GM12878 (cell line): ENCODE data around the gene HSD17B12. TPM values are rescaled to one million over a fixed set of nuclear protein-coding genes. Genes with fewer than 3 reads are reported as not detected.

Experiments
- ATAC-seq: fragments of 200-7000 bp; cut with Tn5 transposase; 3 replicates; pipeline ENCODE4 v1.9.1; 2020; ENCODE audit warnings: mild to moderate bottlenecking, moderate library complexity
- BruUV-seq: library from RNA; stranded (reverse); fragments of 400-500 nt; replicated peaks from 2 replicates; lab custom pipeline; 2021; lab: Mats Ljungman, UMichigan
- CTCF ChIA-PET: fragments of 300-600 bp; sonication (Branson Sonifier 250); formaldehyde crosslinking; extraction: SDS; loops from one replicate; lab custom pipeline; 2021; ENCODE audit warnings: inconsistent platforms; lab: Yijun Ruan, JAX
- POLR2A ChIA-PET: fragments of 350-600 bp; formaldehyde crosslinking; extraction: SDS; loops from one replicate; lab custom pipeline; 2021; ENCODE audit warnings: inconsistent platforms; lab: Charles Lee
- RAD21 ChIA-PET: fragments of 300-600 bp; sonication (Branson Sonifier 250); formaldehyde crosslinking; loops from one replicate; lab custom pipeline; 2023; ENCODE audit warnings: antibody characterized with exemption; ENCODE audit not compliant: unreplicated experiment; lab: Charles Lee
- SMC1A ChIA-PET: fragments of 300-600 bp; sonication (Branson Sonifier 250); formaldehyde crosslinking; loops from one replicate; lab custom pipeline; 2023; ENCODE audit not compliant: unreplicated experiment, uncharacterized antibody; lab: Charles Lee
- DNase-seq: peaks from one replicate; pipeline ENCODE4 v3.0.0-alpha.2; 2011; ENCODE audit warnings: low read depth, low spot score
- FAIRE-seq: peaks from 3 replicates; lab custom pipeline; 2011; peaks lifted over from hg19 to GRCh38; lab: Jason Lieb, UNC
- H2AFZ ChIP-seq: 2 replicates; pipeline ENCODE4 v1.6.0; 2011; ENCODE audit warnings: low read depth, low read length, control low read depth; ENCODE audit not compliant: control insufficient read depth
- H3K27ac ChIP-seq: 2 replicates; pipeline ENCODE4 v1.5.1; 2011; ENCODE audit warnings: control low read depth; ENCODE audit not compliant: control insufficient read depth, insufficient read depth
- H3K27me3 ChIP-seq, 2 experiments: replicated peaks in 1 of 2; 2 replicates each; pipeline versions ENCODE4 v1.6.0 to v1.6.1; 2011; ENCODE audit warnings: low read length in 1 of 2; ENCODE audit not compliant: control insufficient read depth in 2 of 2, insufficient read depth in 2 of 2
- H3K36me3 ChIP-seq, 2 experiments: 2 replicates each; pipeline ENCODE4 v1.5.1; 2011; ENCODE audit warnings: low read length in 1 of 2; ENCODE audit not compliant: control insufficient read depth in 2 of 2, insufficient read depth in 2 of 2
- H3K4me1 ChIP-seq: 2 replicates; pipeline ENCODE4 v1.6.1; 2011; ENCODE audit warnings: mild to moderate bottlenecking, low read length, moderate library complexity, mixed read lengths; ENCODE audit not compliant: control insufficient read depth, insufficient read depth
- H3K4me2 ChIP-seq: 2 replicates; pipeline ENCODE4 v1.6.0; 2011; ENCODE audit warnings: control low read depth; ENCODE audit not compliant: control insufficient read depth, insufficient read depth
- H3K4me3 ChIP-seq: fragments of 200-600 bp; sonication (generic); 2 replicates; pipeline ENCODE4 v1.5.1; 2016
- H3K79me2 ChIP-seq: 2 replicates; pipeline ENCODE4 v1.6.0; 2011; ENCODE audit warnings: low read length; ENCODE audit not compliant: control insufficient read depth, insufficient read depth
- H3K9ac ChIP-seq: 2 replicates; pipeline ENCODE4 v1.8.0; 2011; ENCODE audit warnings: low read length, control low read depth, mixed read lengths; ENCODE audit not compliant: control insufficient read depth, insufficient read depth
- H3K9me3 ChIP-seq: replicated peaks from 3 replicates; pipeline ENCODE4 v1.5.1; 2011; ENCODE audit warnings: mild to moderate bottlenecking, low read length; ENCODE audit not compliant: control insufficient read depth, insufficient read depth
- H4K20me1 ChIP-seq: 2 replicates; pipeline ENCODE4 v1.6.0; 2011; ENCODE audit not compliant: control insufficient read depth, insufficient read depth
- ATF7 ChIP-seq: fragments of 450-650 bp; IDR thresholded peaks from 2 replicates; pipeline ENCODE4 v1.6.1; 2016; ENCODE audit warnings: low read depth, mild to moderate bottlenecking
- CREB1 ChIP-seq: IDR thresholded peaks from 2 replicates; pipeline ENCODE4 v1.6.1; 2012; ENCODE audit warnings: low read depth, mild to moderate bottlenecking, inconsistent platforms
- CREM ChIP-seq: IDR thresholded peaks from 2 replicates; pipeline ENCODE4 v1.6.1; 2014; ENCODE audit warnings: antibody characterized with exemption, low read depth
- EP300 ChIP-seq, 2 experiments: fragments of 150-350 bp in 1 of 2; IDR thresholded peaks; 2 replicates each; pipeline ENCODE4 v1.6.1; 2011 to 2012; ENCODE audit warnings: low read depth in 2 of 2, low read length in 2 of 2, borderline replicate concordance in 1 of 2, improper control_type of control experiment in 1 of 2, inconsistent platforms in 1 of 2; ENCODE audit not compliant: control insufficient read depth in 1 of 2
- IKZF2 ChIP-seq, 2 experiments: fragments of 450-650 bp; IDR thresholded peaks; 2 replicates each; pipeline ENCODE4 v1.6.1; 2017; ENCODE audit warnings: mild to moderate bottlenecking in 2 of 2, moderate library complexity in 2 of 2
- NFYB ChIP-seq: IDR thresholded peaks from 2 replicates; pipeline ENCODE4 v1.6.1; 2011; ENCODE audit warnings: low read depth, mild to moderate bottlenecking, low read length, improper control_type of control experiment, moderate library complexity; ENCODE audit not compliant: insufficient read depth
- NR2F1 ChIP-seq: fragments of 450-650 bp; conservative IDR thresholded peaks from 2 replicates; pipeline ENCODE4 v1.6.1; 2017; ENCODE audit warnings: mild to moderate bottlenecking
- PAX8 ChIP-seq: fragments of 450-650 bp; IDR thresholded peaks from 2 replicates; pipeline ENCODE4 v1.6.1; 2017; ENCODE audit warnings: mild to moderate bottlenecking, moderate library complexity
- POLR2A ChIP-seq: IDR thresholded peaks from 2 replicates; pipeline ENCODE4 v1.6.1; 2011; ENCODE audit warnings: low read depth, mild to moderate bottlenecking, low read length
- SMARCA5 ChIP-seq: fragments of 450-650 bp; IDR thresholded peaks from 2 replicates; pipeline ENCODE4 v1.6.1; 2017; ENCODE audit warnings: mild to moderate bottlenecking
- SREBF1 ChIP-seq: IDR thresholded peaks from 2 replicates; pipeline ENCODE4 v1.6.1; 2012; ENCODE audit warnings: mild to moderate bottlenecking, low read length
- SUPT20H ChIP-seq: IDR thresholded peaks from 2 replicates; pipeline ENCODE4 v1.6.1; 2011; ENCODE audit warnings: low read depth, mild to moderate bottlenecking, low read length, moderate library complexity, borderline replicate concordance; ENCODE audit not compliant: control insufficient read depth
- ZBED1 ChIP-seq: IDR thresholded peaks from 2 replicates; pipeline ENCODE4 v1.6.1; 2016; ENCODE audit warnings: borderline replicate concordance
- ZSCAN29 ChIP-seq: fragments of 450-650 bp; IDR thresholded peaks from 2 replicates; pipeline ENCODE4 v1.6.1; 2017; ENCODE audit warnings: mild to moderate bottlenecking, moderate library complexity
- WGBS: methylation state at CpG from one replicate; pipeline ENCODE4 v1.1.6; 2016; ENCODE audit warnings: low lambda C conversion rate; ENCODE audit not compliant: insufficient replicate concordance, insufficient coverage; ENCODE audit errors: missing lambda C conversion rate; 5-methylcytosine and 5-hydroxymethylcytosine counted together
- in situ Hi-C: fragments of 300-500 bp; cut with MboI; formaldehyde crosslinking; loops from 9 replicates; pipeline ENCODE4 v1.14.3; 2018; ENCODE audit warnings: mixed read lengths
- intact Hi-C: fragments of 100-400 bp; cut with micrococcal nuclease; formaldehyde crosslinking; loops from one replicate; pipeline ENCODE4 v1.14.2; 2022; ENCODE audit not compliant: unreplicated experiment
- polyA plus RNA-seq, 11 experiments: library from polyadenylated mRNA; depleted of rRNA in 4 of 11; unstranded in 6 of 11; stranded (reverse) in 5 of 11; fragments of >200 nt; fragmentation: Nextera tagmentation in 4 of 11; fragmentation: Illumina TruSeq in 1 of 11; extraction: Ambion mirVana in 4 of 11; extraction: Trizol in 1 of 11; gene quantifications; 1 replicate in 1 of 11; 2 replicates in 10 of 11; pipeline versions ENCODE4 v1.2.1 to v1.2.3, GENCODE V29; 2011 to 2016; ENCODE audit warnings: inconsistent platforms in 2 of 11, missing spikeins in 2 of 11, low read depth in 1 of 11
- total RNA-seq, 4 experiments: library from RNA; depleted of rRNA in 3 of 4; stranded (reverse); fragments of >200 nt in 3 of 4; fragmentation: Illumina TruSeq in 1 of 4; extraction: Trizol in 1 of 4; gene quantifications; 2 replicates each; pipeline versions ENCODE4 v1.2.1 to v1.2.3, GENCODE V29; 2013 to 2021
- TF ChIP-seq, protein P1 (sequence below): fragments of 450-650 bp; IDR thresholded peaks from 2 replicates; pipeline ENCODE4 v1.6.1; 2017; ENCODE audit warnings: borderline replicate concordance
- TF ChIP-seq, protein P2 (sequence below): fragments of 450-650 bp; IDR thresholded peaks from 2 replicates; pipeline ENCODE4 v1.6.1; 2017; ENCODE audit warnings: mild to moderate bottlenecking

HSD17B12 gene
- total and polyA plus RNA-seq, 10 of the 15 experiments (the other 5 are each of a cell fraction or from before 2014, with no cell fraction given): 23.6 to 88.0 (median 64.7) TPM

DNA sequence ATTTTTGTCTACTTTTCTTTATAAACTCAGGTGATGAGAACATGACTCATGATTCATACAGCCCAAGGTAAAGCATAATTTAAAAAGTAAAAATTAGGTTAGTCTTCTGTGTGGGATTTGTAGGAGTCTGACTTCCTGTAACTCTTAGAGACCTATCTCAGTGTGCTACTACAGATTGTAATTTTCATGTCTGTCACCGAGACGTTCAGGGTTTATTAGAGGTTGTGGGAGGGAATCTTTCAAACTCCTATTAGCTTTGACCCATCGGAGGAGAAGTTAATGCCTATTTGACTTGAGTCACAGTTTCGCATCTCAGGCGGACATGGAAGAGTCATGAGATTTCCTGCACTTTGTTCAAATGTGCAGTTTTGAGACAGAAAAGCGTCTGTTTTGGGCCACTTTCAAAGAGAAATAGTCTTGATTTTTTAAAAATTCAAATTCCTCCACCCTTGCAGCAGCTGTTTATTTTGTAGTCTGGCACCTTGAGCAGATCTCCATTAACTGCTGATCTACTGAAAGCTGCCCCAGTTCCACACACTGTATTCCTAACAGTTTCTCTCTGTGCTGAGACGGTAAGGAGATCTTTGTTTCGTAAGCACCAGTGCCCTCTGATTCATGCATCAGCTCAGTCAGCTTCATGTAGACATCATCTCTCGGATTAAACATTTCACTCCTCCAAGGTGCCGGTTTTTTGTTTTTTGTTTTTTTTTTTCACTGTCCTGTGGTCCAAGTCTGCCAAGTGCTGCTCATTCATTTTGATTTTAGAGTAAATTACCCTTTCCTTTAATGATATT is 224.4 kb downstream of the HSD17B12 start (continued):
- TF ChIP-seq ZSCAN29 (no peak), ATF7 (no peak), SMARCA5 (no peak), IKZF2 (IDR thresholded peaks at IDR 0.05) (no peak)

DNA sequence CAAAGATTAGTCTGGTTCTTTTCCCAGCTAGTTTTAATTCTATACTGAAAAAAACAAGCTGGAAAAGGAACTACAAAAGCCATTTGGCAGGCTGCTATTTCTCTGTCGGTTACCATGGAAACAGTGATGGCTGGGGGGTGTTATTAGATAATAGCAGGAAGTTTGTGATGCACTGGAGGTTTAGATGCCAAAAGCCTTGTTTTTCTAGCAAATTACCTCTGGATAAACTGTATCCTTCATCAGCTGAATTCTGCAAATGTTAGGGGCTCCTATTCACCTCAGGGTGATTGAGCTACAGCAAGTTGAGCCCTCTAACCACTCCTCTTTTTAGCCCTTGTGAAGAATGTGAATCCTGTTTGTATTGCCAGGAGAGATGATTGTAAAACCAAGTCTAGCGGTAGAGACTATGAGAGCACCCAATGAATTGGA is 225.3 kb downstream of the HSD17B12 start:
- Histone ChIP-seq H4K20me1 (no peaks in the 10 kb centered on the region), H3K9ac (no peak overlapping the region), H2AFZ (no peak overlapping the region), H3K4me3 (no peak overlapping the region), H3K79me2 (no peaks in the 10 kb centered on the region), H3K27ac (no peak overlapping the region), H3K27me3 (no peaks in the 10 kb centered on the region), H3K4me2 (no peak overlapping the region), H3K36me3 (peaks cover 1 to 15% of the 10 kb centered on the region in 2 experiments; a peak in 3 of 4 replicates), H3K4me1 (peaks cover 6% of the 10 kb centered on the region; the same call in 1 of the 2 replicates), H3K9me3 (no peaks in the 10 kb centered on the region)
- BruUV-seq: no TSS peak
- RAD21 ChIA-PET: no interaction called here
- intact Hi-C loops: no loop called here
- CTCF ChIA-PET: interaction anchor here (1.0 to 2.0 kb wide), 3 partner anchors 16 to 54 kb away, joined by 3 to 10 read pairs (median 3); no protein-coding TSS in a partner anchor
- WGBS: 100% methylated on average over 2 of the region's 2 CpGs
- in situ Hi-C loops: no loop called here
- no peak for DNase-seq
- no peak for FAIRE-seq
- SMC1A ChIA-PET: interaction anchor here (0.8 kb wide), 1 partner anchor 10 kb away, joined by 5 read pairs; no protein-coding TSS in a partner anchor
- no peak for ATAC-seq
- POLR2A ChIA-PET: no interaction called here
- TF ChIP-seq, protein P1, sequence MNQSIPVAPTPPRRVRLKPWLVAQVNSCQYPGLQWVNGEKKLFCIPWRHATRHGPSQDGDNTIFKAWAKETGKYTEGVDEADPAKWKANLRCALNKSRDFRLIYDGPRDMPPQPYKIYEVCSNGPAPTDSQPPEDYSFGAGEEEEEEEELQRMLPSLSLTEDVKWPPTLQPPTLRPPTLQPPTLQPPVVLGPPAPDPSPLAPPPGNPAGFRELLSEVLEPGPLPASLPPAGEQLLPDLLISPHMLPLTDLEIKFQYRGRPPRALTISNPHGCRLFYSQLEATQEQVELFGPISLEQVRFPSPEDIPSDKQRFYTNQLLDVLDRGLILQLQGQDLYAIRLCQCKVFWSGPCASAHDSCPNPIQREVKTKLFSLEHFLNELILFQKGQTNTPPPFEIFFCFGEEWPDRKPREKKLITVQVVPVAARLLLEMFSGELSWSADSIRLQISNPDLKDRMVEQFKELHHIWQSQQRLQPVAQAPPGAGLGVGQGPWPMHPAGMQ: no peak
- no peak for TF ChIP-seq NR2F1
- no peak for TF ChIP-seq PAX8
- TF ChIP-seq POLR2A: no peak
- no peak for TF ChIP-seq SUPT20H
- TF ChIP-seq, protein P2, sequence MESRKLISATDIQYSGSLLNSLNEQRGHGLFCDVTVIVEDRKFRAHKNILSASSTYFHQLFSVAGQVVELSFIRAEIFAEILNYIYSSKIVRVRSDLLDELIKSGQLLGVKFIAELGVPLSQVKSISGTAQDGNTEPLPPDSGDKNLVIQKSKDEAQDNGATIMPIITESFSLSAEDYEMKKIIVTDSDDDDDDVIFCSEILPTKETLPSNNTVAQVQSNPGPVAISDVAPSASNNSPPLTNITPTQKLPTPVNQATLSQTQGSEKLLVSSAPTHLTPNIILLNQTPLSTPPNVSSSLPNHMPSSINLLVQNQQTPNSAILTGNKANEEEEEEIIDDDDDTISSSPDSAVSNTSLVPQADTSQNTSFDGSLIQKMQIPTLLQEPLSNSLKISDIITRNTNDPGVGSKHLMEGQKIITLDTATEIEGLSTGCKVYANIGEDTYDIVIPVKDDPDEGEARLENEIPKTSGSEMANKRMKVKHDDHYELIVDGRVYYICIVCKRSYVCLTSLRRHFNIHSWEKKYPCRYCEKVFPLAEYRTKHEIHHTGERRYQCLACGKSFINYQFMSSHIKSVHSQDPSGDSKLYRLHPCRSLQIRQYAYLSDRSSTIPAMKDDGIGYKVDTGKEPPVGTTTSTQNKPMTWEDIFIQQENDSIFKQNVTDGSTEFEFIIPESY: no peak
- no peak for TF ChIP-seq NFYB
- no peak for TF ChIP-seq SREBF1
- TF ChIP-seq ZBED1: no peak
- TF ChIP-seq CREB1: no peak
- no peak for TF ChIP-seq EP300 (IDR thresholded peaks at IDR 0.05; ENCODE audit: borderline replicate concordance in 1 of 2, control insufficient read depth in 1 of 2, low read depth in 2 of 2, low read length in 2 of 2)
- no peak for TF ChIP-seq CREM
